ENCODE data around the gene SLC22A15.

DNA sequence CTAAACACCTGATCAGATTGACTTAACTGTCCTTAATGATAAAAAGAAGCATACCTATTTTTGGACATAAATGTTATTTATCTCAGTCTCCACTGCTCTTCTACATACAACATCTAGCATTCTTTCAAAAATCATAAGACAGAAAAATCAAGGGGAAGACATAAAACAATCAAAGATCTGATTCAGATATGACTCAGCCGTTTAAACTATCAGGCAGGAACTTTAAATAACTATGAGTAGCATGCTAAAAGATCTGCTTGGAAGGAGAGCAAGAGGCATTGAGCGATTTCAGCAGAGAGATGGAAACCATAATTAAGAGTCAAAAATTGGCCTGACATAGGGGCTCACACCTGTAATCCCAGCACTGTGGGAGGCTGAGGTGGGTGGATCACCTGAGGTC lies 27.2 kb upstream of the SLC22A15 start:
- TF ChIP-seq ZNF184 (tag by site-specific recombination; IDR thresholded peaks at IDR 0.05) (no peak), ZBTB49 (tag by site-specific recombination; IDR thresholded peaks at IDR 0.05; ENCODE audit: low read depth) (no peak), MYNN (tag by site-specific recombination; IDR thresholded peaks at IDR 0.05; ENCODE audit: borderline replicate concordance) (no peak), ZNF274 (IDR thresholded peaks at IDR 0.05; ENCODE audit: low read length) (no peak), ZNF274 (tag by site-specific recombination; IDR thresholded peaks at IDR 0.05; ENCODE audit: borderline replicate concordance) (no peak), ZNF114 (tag by site-specific recombination; IDR thresholded peaks at IDR 0.05) (no peak), ZNF24 (tag by site-specific recombination; IDR thresholded peaks at IDR 0.05) (no peak), ZNF530 (tag by site-specific recombination; IDR thresholded peaks at IDR 0.05; ENCODE audit: low read depth) (no peak), ZNF10 (tag by site-specific recombination; IDR thresholded peaks at IDR 0.05) (no peak), YY1 (tag by site-specific recombination; IDR thresholded peaks at IDR 0.05) (no peak)
- TF ChIP-seq, protein P1, sequence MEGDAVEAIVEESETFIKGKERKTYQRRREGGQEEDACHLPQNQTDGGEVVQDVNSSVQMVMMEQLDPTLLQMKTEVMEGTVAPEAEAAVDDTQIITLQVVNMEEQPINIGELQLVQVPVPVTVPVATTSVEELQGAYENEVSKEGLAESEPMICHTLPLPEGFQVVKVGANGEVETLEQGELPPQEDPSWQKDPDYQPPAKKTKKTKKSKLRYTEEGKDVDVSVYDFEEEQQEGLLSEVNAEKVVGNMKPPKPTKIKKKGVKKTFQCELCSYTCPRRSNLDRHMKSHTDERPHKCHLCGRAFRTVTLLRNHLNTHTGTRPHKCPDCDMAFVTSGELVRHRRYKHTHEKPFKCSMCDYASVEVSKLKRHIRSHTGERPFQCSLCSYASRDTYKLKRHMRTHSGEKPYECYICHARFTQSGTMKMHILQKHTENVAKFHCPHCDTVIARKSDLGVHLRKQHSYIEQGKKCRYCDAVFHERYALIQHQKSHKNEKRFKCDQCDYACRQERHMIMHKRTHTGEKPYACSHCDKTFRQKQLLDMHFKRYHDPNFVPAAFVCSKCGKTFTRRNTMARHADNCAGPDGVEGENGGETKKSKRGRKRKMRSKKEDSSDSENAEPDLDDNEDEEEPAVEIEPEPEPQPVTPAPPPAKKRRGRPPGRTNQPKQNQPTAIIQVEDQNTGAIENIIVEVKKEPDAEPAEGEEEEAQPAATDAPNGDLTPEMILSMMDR (tag by site-specific recombination; IDR thresholded peaks at IDR 0.05) = no peak
